Adrenal gland (tissue), 12 donors: ENCODE data around the gene B4GALT6. TPM values are rescaled to one million over a fixed set of nuclear protein-coding genes. Genes with fewer than 3 reads are reported as not detected.

ENCODE experiments used
- DNase-seq, 7 donors: peaks; one replicate each; pipeline ENCODE4 v3.0.0-alpha.2; 2019 to 2020
- H3K27ac ChIP-seq, 5 donors: fragments of 200-600 bp; sonication (generic) in 4 of 5; 1 replicate in 3 of 5; 2 replicates in 2 of 5; pipeline versions ENCODE4 v1.5.1 to v1.8.0; 2016 to 2020; ENCODE audit warnings: mild to moderate bottlenecking in 1 of 5
- H3K27me3 ChIP-seq: fragments of 200-600 bp; 2 replicates; pipeline ENCODE4 v1.8.0; 2021
- H3K36me3 ChIP-seq, 2 donors: fragments of 200-600 bp; replicated peaks in 1 of 2; 1 replicate in 1 of 2; 2 replicates in 1 of 2; pipeline versions ENCODE4 v1.5.1 to v1.8.0; 2018 to 2022
- H3K4me1 ChIP-seq, 2 donors: fragments of 200-600 bp; replicated peaks in 1 of 2; 1 replicate in 1 of 2; 2 replicates in 1 of 2; pipeline versions ENCODE4 v1.5.1 to v1.8.0; 2018 to 2021
- H3K4me3 ChIP-seq, 4 donors: fragments of 200-600 bp; sonication (generic) in 3 of 4; one replicate each; pipeline ENCODE4 v1.5.1; 2016 to 2018
- H3K9me3 ChIP-seq, 3 donors: fragments of 200-600 bp; sonication (generic) in 1 of 3; replicated peaks in 1 of 3; 1 replicate in 2 of 3; 2 replicates in 1 of 3; pipeline versions ENCODE4 v1.5.1 to v1.8.0; 2016 to 2021
- POLR2A ChIP-seq, 2 donors: fragments of 450-650 bp; IDR thresholded peaks; one replicate each; pipeline ENCODE4 v1.6.1; 2017; ENCODE audit warnings: antibody characterized with exemption in 2 of 2, mild to moderate bottlenecking in 2 of 2, moderate library complexity in 1 of 2
- WGBS, 4 donors: extraction: QIAGEN DNeasy Blood & Tissue Kit in 2 of 4; methylation state at CpG; one replicate each; pipeline versions ENCODE4 v1.1.5 to v1.1.7; 2013 to 2017; 5-methylcytosine and 5-hydroxymethylcytosine counted together
- intact Hi-C, 2 donors: fragments of 100-400 bp; cut with DNase I; formaldehyde crosslinking; loops; one replicate each; pipeline versions ENCODE4 v1.14.1 to v1.15.0; 2022 to 2023
- polyA plus RNA-seq, 3 donors: library from polyadenylated mRNA; stranded (reverse); fragments of 200-250 nt in 2 of 3; fragments of 350-450 nt in 1 of 3; fragmentation: Illumina TruSeq in 1 of 3; extraction: RNeasy Lipid Tissue Mini Kit (QIAGEN cat#74804) in 1 of 3; gene quantifications; one replicate each; pipeline ENCODE4 v1.2.3, GENCODE V29; 2013 to 2014
- total RNA-seq, 9 donors: library from RNA; depleted of rRNA in 4 of 9; stranded (reverse); fragments of >200 nt in 4 of 9; fragments of 120-200 nt in 1 of 9; fragmentation: NEBNext Ultra II Directional in 1 of 9; extraction: Animal tissue kit (Norgen Biotek cat#: 25700) in 1 of 9; gene quantifications; one replicate each; pipeline versions ENCODE4 v1.1.0 to v1.2.4, GENCODE V29; 2013 to 2023
- TF ChIP-seq, protein P1 (sequence below), 6 experiments: fragments of 450-650 bp in 4 of 6; fragments of 200-600 bp in 2 of 6; sonication (generic) in 1 of 6; IDR thresholded peaks; 1 replicate in 5 of 6; 2 replicates in 1 of 6; pipeline versions ENCODE4 v1.5.1 to v1.8.0; 2016 to 2021; ENCODE audit warnings: antibody characterized with exemption in 6 of 6, mild to moderate bottlenecking in 2 of 6, moderate library complexity in 1 of 6
- donor health status: healthy with polysubstance abuse.
- donor health status: Bipolar disorder and iron deficiency.
- donor health status: DM: yes; HTN: yes; CAD: no.
- donor health status: DM: no; HTN: no; CAD: no.
- donor health status: DM: no; HTN: no; CAD: no.
- donor health status: DM: yes; HTN: yes; CAD: no.

B4GALT6 gene
- total and polyA plus RNA-seq, 12 donors: 6.4 to 71.3 (median 21.6) TPM

DNA sequence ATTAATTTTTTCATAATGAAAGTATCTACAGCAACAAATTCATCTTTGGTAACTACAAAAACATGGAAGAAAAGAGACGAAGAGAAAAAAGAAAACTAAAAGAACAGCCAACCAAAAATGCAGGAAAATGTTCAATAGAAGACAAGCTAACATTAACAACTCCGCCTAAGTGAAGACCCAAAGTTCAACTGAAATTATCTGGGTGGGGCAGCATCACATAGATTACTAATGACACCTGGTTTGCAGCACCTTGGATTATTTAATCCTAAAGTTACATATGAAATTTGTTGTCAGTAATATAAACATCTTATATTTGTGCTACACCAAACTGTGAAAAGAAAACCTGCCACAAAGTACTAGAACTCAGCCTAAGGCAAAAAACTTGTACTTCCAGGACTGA lies 14.8 kb downstream of the B4GALT6 start:
- H3K27me3 ChIP-seq: no peaks in the 10 kb centered on the region
- peaks cover 26 to 43% of the 10 kb centered on the region in 2 donors for H3K4me1 ChIP-seq
- no peaks in the 10 kb centered on the region for H3K36me3 ChIP-seq
- H3K27ac ChIP-seq: no peak overlapping the region
- 93 to 96% (median 95%) methylated on average over 2 of the region's 2 CpGs for WGBS, 4 donors
- no peak for TF ChIP-seq POLR2A (IDR thresholded peaks at IDR 0.05)
- TF ChIP-seq, protein P1, sequence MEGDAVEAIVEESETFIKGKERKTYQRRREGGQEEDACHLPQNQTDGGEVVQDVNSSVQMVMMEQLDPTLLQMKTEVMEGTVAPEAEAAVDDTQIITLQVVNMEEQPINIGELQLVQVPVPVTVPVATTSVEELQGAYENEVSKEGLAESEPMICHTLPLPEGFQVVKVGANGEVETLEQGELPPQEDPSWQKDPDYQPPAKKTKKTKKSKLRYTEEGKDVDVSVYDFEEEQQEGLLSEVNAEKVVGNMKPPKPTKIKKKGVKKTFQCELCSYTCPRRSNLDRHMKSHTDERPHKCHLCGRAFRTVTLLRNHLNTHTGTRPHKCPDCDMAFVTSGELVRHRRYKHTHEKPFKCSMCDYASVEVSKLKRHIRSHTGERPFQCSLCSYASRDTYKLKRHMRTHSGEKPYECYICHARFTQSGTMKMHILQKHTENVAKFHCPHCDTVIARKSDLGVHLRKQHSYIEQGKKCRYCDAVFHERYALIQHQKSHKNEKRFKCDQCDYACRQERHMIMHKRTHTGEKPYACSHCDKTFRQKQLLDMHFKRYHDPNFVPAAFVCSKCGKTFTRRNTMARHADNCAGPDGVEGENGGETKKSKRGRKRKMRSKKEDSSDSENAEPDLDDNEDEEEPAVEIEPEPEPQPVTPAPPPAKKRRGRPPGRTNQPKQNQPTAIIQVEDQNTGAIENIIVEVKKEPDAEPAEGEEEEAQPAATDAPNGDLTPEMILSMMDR (IDR thresholded peaks at IDR 0.05): no peak
- H3K9me3 ChIP-seq: no peaks in the 10 kb centered on the region
- no peak for DNase-seq
- no peak overlapping the region for H3K4me3 ChIP-seq
- intact Hi-C loops: no loop called here

DNA sequence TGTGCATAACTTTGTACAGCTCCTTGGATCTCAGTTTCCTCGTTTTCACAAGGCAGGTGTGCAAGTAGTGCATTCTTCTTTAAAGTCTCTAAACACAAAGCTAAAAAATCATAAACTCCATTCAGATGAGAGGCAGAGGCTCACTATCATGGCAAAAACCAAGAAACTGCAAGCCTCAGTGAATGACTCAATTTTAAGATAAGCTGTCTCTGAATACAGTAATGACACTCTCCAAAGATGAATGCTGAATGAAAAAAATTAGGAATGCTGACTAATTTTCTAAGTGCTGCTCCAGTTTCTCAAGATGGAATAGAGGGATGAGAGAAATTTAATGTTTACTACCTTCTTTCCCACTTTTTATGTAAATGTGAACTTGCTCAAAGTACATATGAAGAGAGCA lies 17.2 kb downstream of the B4GALT6 start:
- intact Hi-C loops: no loop called here
- Histone ChIP-seq H3K27ac (peak overlapping the region; percentile 4 to 57 (median 19)), H3K4me3 (no peak overlapping the region), H3K36me3 (no peaks in the 10 kb centered on the region), H3K9me3 (no peaks in the 10 kb centered on the region), H3K4me1 (peaks cover 7 to 21% of the 10 kb centered on the region in 2 donors), H3K27me3 (no peaks in the 10 kb centered on the region)
- no peak for DNase-seq
- TF ChIP-seq, protein P1 (IDR thresholded peaks at IDR 0.05): no peak
- no peak for TF ChIP-seq POLR2A (IDR thresholded peaks at IDR 0.05)
- WGBS, 4 donors: 41 to 56% (median 48%) methylated on average over 1 of the region's 1 CpG

DNA sequence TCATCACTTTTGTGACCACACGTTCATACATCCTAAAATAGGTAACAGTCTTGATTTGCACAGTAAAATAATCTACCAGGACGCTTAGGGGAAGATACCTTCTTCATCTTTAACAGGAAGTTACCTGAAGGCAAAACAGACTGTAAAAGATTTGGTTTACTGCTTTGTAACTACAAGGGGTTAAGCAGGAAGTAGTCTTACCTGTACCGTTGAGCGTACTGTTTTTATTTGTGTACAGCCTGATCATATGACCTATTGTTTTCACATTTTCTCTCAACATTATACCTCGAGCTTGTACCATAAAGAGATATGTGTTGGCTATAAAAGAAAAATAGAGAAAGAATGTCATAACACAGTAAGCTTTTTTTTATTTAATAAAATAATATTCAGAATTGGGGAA lies 18.3 kb downstream of the B4GALT6 start:
- WGBS, 4 donors: 82 to 88% (median 84%) methylated on average over 5 of the region's 5 CpGs
- no peaks in the 10 kb centered on the region for H3K36me3 ChIP-seq
- no peaks in the 10 kb centered on the region for H3K9me3 ChIP-seq
- H3K4me1 ChIP-seq: peaks cover 0 to 15% of the 10 kb centered on the region in 2 donors
- intact Hi-C loops: no loop called here
- H3K27me3 ChIP-seq: no peaks in the 10 kb centered on the region
- DNase-seq: no peak
- H3K4me3 ChIP-seq: no peak overlapping the region
- TF ChIP-seq, protein P1 (IDR thresholded peaks at IDR 0.05): no peak
- TF ChIP-seq POLR2A (IDR thresholded peaks at IDR 0.05): no peak
- no peak overlapping the region for H3K27ac ChIP-seq

DNA sequence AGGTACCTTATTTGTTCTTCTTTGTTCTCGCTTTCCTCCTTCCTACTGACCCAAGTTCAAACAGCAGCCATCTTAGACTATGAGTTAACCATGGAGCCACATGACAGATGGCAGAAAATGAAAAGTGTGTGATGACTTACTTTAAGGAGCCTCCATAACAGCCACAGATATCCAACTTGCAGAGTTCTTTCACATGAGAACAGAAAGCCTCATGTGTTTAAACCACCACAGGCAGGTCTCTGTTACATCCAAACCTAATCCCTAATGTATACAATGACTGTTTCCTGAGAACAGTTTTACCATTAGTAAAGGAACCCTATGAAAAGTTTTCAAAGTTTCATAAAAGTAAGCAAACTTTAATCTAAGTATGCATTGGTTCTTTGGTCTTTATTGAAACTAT lies 20.3 kb downstream of the B4GALT6 start:
- TF ChIP-seq POLR2A (IDR thresholded peaks at IDR 0.05): no peak
- TF ChIP-seq, protein P1 (IDR thresholded peaks at IDR 0.05): no peak
- no peak overlapping the region for H3K27ac ChIP-seq
- H3K4me3 ChIP-seq: no peak overlapping the region
- no peaks in the 10 kb centered on the region for H3K27me3 ChIP-seq
- intact Hi-C loops: no loop called here
- WGBS, 4 donors: 98 to 100% (median 100%) methylated on average over 1 of the region's 1 CpG
- no peaks in the 10 kb centered on the region for H3K9me3 ChIP-seq
- H3K36me3 ChIP-seq: no peaks in the 10 kb centered on the region
- peaks cover 0 to 9% of the 10 kb centered on the region in 2 donors for H3K4me1 ChIP-seq
- DNase-seq: no peak
